Stimulated activated CD8-positive, alpha-beta memory T cell treated with anti-CD3 and anti-CD28 coated beads, Interleukin-7, amount 100 ng/mL, for 4 hours (primary cell): ENCODE data around the gene BFSP1.

ENCODE experiments used
- DNase-seq, 2 donors: peaks; one replicate each; pipeline ENCODE4 v3.0.0-alpha.2; 2020; ENCODE audit warnings: low read depth in 2 of 2

BFSP1 gene

DNA sequence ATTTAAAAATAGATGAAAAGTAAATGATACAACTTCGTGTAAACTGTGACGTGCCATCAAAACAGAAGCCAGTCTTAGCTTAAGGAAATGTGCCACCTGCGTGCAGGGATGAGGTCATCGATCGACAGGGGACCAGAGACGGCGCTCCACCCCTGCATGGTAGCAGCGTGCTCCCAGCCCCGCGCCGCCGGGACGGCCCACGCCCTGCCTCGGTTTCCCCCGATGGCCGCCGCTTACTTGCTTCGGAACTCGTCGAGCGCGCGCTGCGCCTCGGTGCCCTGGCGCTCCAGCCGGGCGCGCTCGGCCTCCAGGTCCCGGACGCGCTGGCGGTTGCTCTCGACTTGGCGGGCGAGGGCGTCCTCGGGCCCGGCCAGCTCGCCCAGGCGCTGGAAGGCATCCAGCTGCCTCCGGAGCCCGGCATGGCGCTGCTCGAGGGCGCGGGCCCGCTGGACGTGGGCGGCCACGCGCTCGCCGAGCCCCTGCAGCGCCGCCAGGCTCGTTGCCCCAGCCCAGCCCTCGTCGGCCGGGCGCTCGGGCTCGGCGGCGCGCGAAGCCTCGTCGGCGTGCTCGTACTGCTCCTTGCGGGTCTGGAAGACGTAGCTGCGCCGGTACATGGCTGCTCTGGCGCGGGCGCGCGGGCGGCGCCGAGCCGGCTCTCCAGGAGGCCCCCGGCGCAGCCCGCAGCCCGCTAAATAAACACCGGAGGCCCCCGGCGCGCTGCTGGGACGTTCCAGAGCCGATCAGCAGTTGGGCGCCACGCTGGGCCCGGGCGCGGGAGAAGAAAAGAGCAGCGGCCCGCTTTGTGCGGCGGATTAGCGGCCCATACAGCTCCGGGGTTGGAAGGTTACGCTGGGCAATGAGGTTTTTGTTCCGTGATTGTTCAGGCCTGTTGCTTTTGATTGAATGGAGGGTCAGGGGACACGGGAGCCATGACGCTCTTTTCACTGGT, at the start of gene BFSP1:
Gene BFSP1 (minus strand): TSS at position 664 of the 949 bp plus-strand sequence. CDS start 50 bp downstream, at position 614.
- DNase-seq = peak; percentile 34 to 35

DNA sequence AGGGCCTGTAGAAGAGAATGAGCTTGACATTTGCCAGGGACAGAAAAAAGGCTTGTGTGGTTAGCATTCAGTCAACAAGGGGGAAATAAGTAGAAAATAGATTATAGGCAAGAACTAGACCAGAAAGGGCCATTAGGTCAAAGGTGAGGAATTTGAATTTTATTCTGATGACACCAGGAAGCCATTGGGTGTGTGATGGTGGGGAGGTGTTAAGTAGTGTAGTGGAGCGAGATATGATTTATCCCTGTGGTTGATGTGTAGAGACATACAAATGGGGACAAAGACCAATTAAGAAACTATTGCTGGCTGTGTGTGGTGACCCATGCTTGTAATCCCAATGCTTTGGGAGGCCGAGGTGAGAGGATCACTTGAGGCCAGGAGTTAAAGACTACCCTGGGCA, 49.7 kb upstream of the BFSP1 start:
- DNase-seq = no peak

DNA sequence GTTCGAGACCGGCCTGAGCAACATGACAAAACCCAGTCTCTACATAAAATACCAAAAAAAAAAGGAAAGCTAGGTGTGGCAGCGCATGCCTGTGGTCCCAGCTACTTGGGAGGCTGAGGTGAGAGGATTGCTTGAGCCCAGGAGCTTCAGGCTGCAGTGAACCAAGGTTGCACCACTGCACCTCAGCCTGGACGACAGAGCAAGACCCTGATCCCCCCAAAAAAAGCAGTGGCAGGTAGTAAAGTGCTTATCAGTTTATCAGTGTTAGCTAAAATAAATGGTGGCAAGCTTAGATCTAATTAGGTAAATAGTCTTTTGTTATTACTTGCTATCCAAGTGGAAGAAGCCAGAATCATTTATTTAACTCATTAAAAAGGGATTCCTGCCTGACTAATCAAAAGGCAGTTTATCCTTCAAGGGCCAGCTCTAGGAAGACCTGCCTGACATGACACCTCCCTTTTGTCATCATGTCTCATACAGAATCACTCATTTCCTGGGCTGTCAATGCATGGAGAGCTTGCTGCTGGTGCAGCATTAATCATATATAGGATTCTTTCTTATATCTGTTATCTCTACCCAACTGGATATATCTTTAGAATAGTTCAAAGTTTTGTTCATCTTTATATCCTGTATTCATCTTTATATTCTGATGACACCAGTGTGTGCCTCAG, 48.3 kb upstream of the BFSP1 start:
- no peak for DNase-seq

DNA sequence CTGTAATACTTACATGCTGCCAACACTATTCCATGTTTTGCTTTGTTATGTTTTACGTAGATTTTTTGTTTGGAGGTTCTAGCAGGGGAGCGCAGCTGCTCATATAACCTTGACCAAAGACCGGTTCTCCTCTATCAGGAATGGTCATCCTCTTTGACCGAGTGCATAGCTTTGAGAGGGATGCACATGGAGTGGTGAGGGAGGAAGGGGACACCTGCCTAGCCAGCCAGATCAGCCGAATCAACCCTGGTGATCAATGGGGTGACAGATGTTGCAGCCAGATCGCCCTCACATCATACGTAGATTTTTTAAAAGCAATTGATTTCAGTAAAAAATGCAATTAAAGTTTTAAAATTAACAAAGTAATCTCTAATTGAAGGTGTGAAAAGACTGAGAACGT, 45.0 kb upstream of the BFSP1 start:
- no peak for DNase-seq

DNA sequence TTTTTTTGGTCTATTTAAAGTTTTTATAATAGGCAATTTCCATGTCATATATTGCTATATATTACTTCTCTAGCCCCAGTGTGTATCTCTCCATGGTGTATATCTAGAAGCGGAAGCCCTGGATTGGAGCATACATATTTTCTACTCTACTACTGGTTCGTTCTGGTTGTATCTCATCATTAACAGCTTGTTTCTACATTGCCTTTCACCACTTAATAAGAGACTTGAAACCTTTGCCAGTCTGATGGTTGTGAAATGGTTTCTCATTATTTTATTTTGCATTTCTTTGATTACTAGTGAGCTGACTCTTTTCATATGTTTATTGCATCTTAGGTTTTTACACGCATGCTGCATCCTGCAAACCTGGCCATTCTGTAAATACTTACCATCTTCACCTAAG, 42.3 kb upstream of the BFSP1 start:
- no peak for DNase-seq

DNA sequence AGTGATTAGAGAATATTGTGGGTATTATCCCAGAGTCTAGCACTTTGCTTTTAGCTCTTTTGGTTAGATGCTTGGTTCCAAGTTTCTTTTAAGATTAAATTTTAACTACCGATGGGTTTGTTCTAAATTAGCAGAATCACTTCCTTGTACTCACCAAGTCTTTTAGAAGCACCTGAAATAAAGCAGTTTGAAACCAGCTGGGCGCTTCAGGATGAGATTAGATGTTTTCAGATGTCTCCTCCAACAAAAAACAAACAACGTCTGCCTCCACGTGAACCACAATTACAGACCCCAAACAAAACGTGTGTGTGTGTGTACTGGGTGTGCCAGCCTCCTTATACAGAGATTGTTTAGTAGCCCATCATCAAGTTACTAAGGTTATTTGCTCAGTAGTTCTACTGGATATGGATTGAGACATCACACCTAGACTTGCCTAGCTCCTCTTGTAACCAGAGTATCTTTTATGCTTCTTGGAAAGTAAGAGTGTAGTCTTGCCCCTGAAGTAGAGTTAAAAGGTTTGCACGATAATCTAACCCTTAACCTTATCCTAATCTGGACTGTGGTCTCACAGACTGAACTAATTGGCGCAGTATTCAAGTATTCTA, 41.0 kb upstream of the BFSP1 start:
- no peak for DNase-seq

DNA sequence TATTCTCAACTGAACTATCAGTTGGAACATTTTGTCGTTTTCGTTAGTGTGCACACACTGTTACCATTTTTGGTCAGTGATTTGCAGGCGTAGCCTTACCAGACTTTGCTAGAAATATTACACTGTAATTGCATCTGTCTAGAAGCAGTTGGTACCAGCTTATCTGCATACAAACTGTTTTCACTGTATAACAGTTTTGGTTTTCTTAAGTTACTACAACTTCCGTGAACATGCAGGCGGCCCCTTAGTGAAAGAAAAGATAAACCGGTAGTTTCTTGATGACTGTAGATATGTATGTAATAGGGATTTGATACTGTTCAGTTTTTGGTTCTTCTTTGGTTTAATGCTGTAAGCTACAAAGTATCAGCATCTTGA, 40.0 kb upstream of the BFSP1 start:
- no peak for DNase-seq

DNA sequence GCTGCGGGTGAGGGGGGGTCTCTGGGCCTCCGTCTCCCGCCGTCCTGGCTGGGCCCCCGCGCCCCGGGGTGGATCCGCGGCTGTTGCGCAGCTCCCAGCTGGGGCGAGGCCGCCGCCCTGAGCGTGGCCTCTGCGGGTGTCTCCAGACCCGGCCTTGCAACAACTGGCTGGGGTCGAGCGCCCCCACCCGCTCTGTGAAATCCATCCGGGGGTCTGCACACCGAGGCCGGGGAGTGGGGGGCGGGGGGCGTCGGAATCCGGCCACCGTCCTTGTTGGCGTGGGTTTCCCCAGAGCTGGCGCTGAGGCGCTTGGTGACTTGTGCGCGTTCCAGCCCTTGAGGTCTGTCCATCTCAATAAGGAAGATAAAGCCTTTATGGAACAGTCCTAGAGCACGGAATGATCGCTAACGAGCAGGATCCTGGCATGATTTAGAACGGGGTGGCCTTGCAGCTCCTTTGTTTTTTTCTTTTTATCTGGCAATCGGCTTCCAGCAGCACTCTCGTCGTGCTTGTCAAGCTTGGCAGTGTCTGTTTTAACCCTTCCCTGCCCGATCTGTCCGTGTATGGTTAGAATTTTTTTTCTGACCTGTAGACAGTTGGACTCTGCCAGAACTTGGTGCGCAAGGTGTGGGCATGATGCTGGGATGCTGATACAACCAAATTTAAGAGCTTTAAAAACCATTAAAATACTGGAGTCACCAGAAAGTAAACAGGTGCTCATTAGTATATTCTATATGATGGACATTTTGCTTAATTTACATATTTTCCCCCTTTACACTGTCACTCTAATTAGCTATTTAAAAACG, 39.4 kb upstream of the BFSP1 start:
- no peak for DNase-seq

DNA sequence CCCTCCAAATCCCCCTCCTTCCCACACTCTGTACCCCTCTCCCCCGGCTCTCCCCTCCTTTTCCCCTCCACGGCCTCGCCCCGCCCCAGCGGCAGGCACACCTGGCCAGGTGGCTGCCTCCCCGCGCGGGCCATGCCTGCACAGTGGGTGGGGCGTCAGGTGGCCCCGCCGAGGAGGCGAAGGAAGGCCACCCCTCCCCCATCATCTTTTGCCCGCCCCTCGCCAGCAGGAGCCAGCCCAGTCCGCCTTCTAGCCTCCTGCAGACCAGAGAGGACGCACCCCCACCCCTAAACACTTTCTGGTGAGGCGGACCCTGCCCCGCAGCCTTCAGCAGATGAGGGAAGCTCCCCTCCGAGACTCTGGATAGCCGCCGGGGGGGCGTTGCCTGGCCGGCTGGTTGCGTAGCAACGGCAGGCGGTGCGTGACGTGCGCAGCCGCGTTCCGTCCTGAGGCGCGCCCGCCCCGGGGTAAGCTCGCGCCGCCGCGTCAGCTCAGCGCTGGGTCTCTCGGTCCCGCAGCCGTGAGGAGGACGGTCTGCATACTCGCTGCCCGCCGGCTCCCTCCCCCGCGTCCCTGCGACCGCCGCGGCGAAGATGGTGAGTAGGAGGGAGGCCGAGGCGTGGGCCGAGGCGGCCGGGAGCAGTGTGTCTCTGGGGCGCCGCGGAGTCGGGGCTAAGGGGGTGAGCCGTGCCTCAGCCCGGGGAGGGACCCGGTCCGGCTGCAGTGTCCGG, 38.6 kb upstream of the BFSP1 start, which contains the start of gene DSTN:
Gene DSTN (plus strand): TSS at position 460 of the 731 bp plus-strand sequence. CDS start 134 bp downstream, at position 594.
- peak; percentile 67 to 84 for DNase-seq

DNA sequence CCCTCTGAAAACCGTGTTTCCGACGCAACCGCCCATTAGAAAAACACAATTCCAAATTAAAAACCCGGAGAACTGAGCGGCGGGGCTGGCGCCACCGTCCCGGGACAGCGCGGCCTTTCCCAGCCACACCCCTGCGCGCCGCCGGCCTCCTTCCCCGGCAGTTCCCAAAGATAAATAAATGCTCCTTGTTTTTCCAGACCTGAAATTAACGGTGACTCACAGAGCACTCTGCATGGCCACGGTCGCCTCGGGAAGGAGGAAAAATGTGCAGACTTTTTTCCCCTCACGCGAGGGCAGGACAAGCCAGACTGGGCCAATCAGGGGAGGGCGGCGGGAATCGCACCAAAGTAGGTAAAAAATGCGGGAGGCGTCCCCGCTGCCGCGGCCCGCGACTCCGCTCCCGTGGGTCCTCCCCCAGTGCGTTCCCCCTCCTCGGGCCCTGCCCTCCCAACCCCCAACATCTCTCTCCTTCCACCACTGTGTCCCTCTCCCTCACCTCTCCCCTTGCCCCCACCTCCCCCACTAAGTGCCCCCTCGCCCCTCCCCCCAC, 37.9 kb upstream of the BFSP1 start:
- DNase-seq = peak in 1 of 2 donors; percentile 6

DNA sequence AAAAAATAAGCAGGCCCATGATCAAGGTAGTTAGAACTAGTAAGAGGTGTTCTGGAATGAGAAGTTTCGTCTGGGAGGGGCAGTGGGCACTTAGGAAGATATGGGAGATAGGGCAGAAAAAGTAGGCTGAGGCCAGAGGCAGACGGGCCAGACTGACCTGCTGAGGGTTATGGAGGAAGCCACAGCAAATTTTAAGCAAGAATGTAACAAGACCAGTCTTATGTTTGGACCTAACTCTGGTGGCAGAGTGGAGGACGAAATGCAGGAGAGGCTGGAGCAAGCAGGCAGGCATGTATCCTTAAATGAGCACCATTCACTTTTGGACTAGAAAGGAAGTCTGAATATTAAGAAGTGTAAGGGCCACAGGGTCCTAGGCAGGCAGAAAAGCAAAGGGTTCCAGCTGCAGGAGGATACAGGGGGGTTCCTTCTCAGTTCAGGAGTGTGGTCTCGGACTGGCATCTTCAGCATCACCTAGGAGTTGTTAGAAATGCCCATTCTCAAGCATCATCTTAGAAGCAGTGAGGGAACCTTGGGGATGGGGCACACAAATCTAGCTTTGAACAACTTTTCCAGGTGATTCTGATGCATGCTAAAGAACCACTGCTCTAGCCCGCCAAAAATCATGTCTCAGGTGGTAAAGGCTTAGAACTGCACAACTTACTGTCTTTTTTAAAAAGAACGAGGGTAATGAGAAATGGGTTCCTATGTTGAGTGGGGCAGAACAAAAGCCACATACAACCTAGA, 37.0 kb upstream of the BFSP1 start:
- DNase-seq = no peak

DNA sequence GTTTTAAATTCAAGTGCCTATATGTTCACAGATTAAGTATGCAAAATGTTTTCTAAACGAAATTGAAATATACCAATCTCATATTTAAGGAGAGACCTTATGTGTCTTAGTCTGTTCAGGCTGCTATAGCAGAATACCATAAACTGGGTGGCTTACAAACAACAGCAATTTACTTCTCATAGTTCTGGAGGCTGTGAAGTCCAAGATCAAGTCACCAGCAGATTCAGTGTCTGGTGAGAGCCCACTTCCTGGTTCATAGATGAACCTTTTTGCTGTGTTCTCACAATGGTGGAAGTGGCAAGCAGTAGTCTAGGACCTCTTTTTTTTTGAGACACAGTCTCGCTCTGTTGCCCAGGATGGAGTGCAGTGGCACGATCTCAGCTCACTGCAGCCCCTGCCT, 35.2 kb upstream of the BFSP1 start:
- DNase-seq = no peak

DNA sequence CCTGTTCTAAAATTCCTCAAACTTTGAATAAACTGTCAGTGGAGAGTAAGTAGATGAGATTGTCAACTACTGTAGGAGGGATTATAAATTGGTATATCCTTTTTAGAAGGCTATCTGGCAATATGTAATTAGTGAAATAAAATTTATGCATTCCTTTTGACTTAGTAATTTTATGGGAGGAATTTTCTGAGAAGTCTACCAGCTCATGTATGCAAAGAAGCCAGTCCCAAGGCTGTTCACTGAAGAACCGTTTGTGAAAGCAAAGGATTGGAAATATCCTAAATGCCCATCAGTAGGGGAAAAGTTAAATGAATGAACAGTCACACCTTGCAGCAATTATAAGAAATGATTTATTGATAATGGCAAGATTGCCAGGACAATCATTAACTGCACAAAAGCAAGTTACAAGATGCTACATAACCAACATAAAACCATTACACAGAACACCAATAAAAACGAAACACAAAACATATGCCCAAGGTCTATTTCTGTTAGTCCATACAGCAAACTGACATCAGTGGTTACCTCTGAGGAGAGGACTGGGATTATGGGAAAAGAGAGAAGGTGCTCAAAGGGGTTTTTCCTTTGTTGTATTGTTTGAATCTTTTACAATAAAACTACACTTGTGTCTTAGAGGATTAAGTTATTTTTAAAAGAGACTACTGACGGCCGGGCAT, 34.1 kb upstream of the BFSP1 start:
- no peak for DNase-seq

DNA sequence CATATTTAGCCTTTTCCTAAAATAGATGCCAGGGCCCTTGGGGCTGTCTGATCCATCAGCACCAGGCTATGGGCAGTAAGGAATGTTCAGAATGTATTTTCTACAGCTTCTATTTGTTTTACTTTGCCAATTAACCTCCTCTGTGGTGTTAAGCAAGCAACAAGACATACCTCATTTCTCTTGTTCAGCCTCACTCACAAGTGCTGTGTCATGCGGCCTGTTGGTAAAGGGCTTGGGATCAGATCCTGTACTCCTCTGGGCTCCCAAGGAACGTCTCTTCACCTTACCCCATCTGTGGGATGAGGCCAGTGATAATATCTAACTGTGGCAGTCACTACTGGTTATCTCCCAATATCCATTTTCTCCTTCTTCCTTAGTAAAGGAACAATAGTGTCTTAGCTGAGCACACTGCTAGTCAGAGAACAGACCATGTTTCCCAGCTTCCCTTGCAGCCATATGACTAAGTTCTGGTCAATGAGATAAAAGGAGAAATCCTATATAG, 31.7 kb upstream of the BFSP1 start:
- no peak for DNase-seq

DNA sequence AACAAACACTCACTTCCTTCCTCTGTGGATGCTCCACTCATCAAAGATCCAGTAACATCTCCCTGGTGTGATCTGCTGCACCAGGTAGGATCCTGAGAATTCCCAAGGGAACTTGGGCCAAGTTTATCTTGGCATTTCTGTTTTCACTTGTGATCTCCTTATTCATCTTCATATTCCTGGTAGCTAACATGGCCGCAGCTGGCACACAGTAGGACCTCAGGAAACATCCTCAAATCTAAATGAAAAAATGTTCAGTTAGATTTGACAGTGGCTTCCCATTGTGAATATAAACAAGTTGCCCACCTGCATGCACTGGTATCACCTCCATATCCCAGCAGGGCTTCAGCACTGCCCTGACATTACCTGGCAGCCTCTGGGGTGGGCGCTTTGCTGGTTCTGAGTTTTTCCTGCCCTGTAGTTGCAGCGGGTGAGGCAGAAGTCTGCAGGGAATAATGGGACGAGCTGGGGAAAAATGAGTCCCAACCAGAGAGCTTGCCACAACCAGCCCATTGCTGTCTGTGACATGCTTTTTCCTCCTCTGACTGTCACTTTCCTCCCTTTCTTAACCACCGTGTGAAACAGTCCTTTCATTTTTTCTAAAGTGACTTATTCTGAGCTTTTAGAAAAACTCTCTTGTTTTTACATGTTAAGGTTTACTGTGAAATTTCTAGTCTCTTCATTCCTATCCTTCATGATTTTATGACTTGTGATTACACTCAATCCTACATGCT, 29.3 kb upstream of the BFSP1 start:
- DNase-seq = no peak

DNA sequence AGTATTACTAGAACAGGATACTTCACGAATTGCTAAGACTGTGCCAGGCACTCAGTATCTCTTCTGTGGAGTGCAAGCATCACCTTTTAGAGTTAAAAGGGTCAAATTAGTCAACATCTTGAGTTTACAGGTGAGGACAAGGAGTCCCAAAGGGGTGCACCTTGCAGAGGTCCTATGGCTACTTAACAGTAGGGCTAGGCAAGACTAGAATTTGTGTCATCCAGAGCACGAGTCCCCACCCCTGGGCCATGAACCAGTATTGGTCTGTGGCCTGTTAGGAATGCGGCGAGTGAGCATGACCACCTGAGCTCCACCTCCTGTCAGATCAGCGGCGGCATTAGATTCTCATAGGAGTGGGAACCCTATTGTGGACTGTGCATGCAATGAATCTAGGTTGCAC, 28.2 kb upstream of the BFSP1 start:
- DNase-seq = no peak

DNA sequence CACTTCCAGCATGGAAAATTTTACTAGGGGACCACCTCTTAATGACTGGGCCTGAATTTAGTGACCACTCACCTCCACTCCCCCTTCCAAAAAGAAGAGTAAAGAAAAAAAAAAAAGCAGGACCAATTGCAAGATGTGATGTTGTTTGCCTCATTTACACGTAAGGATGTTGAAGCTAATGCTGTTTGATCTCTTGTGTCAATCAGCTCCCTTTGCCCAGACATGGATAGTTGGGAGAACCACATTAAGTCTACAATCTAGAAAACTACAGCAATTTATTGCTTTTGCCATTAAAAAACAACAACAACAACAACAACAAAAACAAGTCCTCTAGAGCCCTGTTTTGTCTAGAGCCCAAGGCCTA, 27.7 kb upstream of the BFSP1 start:
- DNase-seq = no peak

DNA sequence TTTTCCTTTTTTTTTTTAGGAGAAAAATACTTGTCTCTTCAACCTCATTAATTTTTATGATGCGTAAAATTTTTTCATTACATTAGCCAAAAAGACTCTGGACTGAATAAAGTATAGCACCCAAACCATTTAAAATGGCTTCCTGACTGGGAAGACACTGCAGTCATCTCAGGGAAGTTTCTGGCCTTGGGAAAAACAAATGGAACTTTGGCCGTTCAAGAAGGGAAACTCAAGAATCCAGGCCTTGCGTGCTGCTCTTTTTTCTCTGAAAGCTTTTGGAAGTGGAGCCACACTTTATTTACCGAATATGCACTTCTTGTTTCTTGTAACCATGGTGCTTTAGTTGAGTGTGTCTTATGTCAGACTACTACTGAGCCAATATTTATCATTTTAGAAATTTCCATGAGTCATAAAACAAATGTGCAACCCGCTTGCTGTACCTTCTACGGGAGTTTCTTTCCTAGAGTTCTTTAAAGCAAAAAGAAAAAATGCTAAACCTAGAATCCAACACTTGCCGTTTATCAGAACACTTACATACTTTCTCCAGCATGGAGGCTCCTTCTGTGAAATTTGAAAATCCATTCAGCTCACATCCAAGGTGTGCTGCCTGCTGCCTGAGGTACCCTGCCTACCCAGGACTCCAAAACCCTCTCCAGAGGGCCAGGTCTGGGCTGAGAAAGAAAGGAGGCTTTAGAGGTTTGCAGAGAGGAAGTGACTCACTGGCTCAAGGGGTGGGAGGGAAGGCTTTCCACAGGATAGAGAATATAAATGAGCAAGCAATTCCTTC, 27.2 kb upstream of the BFSP1 start:
- no peak for DNase-seq
